AG09319 (cell line): Measurements from ENCODE around the gene TRAIP.
"Not testable (repeated sequence)": the region's sequence is repeated elsewhere in the genome, so short reads cannot be mapped to it uniquely, and the experiment has no call there.

Source experiments
- DNase-seq: peaks from one replicate; pipeline ENCODE4 v3.0.0-alpha.2; 2010; ENCODE audit warnings: low read depth; ENCODE audit errors: extremely low read depth
- TF ChIP-seq, protein P1 (sequence below): IDR thresholded peaks from 2 replicates; pipeline ENCODE4 v1.5.1; 2011; ENCODE audit warnings: low read depth, mild to moderate bottlenecking, inconsistent platforms, low read length, moderate library complexity

The TRAIP gene, protein sequence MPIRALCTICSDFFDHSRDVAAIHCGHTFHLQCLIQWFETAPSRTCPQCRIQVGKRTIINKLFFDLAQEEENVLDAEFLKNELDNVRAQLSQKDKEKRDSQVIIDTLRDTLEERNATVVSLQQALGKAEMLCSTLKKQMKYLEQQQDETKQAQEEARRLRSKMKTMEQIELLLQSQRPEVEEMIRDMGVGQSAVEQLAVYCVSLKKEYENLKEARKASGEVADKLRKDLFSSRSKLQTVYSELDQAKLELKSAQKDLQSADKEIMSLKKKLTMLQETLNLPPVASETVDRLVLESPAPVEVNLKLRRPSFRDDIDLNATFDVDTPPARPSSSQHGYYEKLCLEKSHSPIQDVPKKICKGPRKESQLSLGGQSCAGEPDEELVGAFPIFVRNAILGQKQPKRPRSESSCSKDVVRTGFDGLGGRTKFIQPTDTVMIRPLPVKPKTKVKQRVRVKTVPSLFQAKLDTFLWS

DNA sequence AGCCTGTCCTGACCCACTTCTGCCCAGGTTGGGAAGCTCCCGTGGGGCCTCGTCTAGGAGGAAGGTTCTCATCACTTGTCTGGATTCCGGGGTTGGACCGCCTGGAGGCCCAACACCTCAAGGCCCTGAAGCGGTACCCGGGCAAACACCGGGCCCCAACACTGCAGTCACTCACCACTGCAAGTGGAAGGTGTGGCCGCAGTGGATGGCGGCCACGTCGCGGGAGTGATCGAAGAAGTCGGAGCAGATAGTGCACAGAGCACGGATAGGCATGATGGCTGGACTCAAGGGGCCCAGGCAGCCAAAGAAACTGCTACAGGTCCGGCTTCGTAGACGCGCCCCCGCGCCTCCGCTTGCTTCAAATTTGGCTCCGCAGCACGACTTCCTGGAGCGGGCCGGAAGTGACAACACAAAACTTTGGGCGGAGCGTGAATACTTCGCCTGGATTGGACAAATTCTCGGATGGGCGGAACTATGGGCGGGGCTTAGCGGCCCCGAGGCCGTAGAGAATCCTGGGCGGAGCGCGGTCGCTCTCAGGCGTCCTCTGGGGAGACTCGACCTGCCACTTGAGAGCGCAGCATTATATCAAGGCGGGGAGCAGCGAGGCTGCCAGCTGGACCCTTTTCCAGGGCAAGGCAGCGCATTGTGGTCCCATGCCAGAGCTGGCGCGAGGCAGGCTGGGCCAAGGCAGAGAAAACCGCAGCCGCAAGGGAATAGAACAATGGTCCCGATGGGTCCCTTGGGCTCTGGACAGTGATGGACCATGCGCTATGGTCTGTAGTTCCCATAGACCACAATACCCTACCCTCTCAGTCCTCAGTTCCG, at the start of gene TRAIP:
Gene TRAIP (minus strand): TSS at position 384 of the 825 bp plus-strand sequence. CDS start 111 bp downstream, at position 273.
- peak; percentile 67 for DNase-seq
- TF ChIP-seq, protein P1, sequence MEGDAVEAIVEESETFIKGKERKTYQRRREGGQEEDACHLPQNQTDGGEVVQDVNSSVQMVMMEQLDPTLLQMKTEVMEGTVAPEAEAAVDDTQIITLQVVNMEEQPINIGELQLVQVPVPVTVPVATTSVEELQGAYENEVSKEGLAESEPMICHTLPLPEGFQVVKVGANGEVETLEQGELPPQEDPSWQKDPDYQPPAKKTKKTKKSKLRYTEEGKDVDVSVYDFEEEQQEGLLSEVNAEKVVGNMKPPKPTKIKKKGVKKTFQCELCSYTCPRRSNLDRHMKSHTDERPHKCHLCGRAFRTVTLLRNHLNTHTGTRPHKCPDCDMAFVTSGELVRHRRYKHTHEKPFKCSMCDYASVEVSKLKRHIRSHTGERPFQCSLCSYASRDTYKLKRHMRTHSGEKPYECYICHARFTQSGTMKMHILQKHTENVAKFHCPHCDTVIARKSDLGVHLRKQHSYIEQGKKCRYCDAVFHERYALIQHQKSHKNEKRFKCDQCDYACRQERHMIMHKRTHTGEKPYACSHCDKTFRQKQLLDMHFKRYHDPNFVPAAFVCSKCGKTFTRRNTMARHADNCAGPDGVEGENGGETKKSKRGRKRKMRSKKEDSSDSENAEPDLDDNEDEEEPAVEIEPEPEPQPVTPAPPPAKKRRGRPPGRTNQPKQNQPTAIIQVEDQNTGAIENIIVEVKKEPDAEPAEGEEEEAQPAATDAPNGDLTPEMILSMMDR: no peak

DNA sequence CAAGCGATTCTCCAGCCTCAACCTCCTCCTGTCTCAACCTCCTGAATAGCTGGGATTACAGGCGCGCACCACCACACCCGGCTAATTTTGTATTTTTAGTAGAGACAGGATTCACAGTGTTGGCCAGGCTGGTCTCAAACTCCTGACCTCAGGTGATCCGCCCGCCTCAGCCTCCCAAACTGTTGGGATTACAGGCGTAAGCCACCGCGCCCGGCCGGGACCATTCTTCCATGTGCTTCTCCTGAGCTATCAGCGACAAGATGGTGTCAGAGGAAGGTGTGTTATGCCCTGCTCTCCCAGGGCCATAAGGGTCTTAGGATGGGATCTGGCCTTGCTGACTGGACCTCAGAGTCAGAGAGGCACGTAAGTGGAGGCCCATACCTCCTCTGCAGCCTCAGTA, 48.1 kb upstream of the TRAIP start:
- DNase-seq: not testable (repeated sequence)

GRCh38 chr3:49903451-49904424, 47.4 kb upstream of the TRAIP start, which contains the start of gene MST1R:
Gene MST1R (minus strand): TSS chr3:49903873. CDS start chr3:49903609, 264 bp downstream.
- DNase-seq: no peak
- TF ChIP-seq, protein P1: no peak

- DNase-seq: no peak
- TF ChIP-seq, protein P1: no peak
These were observed 46.4 kb upstream of the TRAIP start for GRCh38 chr3:49902511-49903345.

DNA sequence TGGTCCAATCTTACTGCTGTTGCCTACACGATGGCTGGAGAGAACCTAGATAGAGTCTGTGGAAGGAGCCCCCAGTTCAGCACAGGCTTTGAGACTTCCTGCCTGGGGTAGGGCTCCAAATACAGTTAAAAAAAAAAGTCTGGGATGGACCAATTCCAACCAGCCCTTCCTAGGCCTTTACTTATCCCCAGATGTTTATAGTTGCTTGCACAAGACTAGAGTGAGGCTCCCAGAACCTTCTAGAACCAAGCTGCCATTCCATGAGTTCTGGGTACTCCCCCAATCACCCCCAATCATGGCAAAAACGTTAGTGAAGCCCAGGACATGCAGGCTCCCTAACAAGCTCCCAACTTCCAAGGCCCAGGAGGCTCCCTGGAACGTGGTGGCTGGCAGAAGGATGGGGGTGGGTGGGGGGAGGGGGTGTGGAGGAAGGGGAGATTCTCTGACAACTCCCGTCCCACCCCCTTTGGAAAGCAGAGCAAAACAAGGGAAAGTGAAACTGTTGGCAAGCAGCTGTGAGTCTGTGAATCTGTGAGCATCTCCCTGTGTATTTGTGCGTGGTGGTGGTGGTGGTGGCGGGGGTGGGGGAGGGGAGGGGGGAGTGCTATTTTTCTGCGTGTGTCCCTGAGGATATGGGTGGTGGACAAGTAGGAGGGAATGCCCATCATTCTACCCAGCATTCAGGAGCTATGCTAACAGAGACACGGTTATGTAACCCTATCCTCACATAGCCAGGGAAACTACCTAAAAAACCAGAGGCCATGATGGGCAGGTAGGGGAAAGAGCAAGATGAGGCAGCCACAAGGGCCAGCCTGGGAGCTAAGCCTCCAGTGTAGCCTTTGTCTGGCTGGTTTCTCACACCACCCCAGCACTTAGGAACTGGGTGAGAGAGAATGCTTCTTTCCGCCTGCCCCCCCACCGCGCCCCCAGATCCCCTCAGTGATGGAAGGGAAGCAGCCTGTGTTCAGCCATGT, 45.3 kb upstream of the TRAIP start:
- TF ChIP-seq, protein P1: no peak

GRCh38 chr3:49900491-49901153, 44.3 kb upstream of the TRAIP start:
- no peak for DNase-seq
- TF ChIP-seq, protein P1: no peak

More for the DNA sequence above, 45.3 kb upstream of the TRAIP start:
- no peak for DNase-seq
